Measurements from ENCODE around the gene KLF13. TPM values are rescaled to one million over a fixed set of nuclear protein-coding genes. Genes with fewer than 3 reads are reported as not detected.

KLF13 gene
- total RNA-seq, 4 donors from 2014 or later, result 49.7 to 67.5 (median 62.3) TPM

DNA sequence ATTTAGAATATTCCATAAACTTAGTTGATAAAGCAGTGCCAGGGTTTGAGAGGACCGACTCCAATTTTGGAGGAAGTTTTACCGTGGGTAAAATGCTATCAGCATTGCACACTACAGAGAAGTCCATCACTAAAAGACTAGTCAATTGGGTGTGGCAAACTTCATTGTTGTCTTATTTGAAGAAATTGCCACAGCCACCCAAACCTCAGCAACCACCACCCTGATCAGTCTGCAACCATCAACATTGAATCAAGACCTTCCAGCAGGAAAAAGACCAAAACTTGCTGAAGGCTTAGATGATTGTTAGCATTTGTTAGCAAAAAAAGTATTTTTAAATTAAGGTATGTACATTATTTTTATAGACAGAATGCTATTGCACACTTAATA, 60.5 kb downstream of the KLF13 start:
- DNase-seq (ENCODE audit: low spot score) (no peak), ATAC-seq (ENCODE audit: low FRiP score) (no peak)
- TF ChIP-seq, protein P1, sequence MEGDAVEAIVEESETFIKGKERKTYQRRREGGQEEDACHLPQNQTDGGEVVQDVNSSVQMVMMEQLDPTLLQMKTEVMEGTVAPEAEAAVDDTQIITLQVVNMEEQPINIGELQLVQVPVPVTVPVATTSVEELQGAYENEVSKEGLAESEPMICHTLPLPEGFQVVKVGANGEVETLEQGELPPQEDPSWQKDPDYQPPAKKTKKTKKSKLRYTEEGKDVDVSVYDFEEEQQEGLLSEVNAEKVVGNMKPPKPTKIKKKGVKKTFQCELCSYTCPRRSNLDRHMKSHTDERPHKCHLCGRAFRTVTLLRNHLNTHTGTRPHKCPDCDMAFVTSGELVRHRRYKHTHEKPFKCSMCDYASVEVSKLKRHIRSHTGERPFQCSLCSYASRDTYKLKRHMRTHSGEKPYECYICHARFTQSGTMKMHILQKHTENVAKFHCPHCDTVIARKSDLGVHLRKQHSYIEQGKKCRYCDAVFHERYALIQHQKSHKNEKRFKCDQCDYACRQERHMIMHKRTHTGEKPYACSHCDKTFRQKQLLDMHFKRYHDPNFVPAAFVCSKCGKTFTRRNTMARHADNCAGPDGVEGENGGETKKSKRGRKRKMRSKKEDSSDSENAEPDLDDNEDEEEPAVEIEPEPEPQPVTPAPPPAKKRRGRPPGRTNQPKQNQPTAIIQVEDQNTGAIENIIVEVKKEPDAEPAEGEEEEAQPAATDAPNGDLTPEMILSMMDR (IDR thresholded peaks at IDR 0.05), result no peak

DNA sequence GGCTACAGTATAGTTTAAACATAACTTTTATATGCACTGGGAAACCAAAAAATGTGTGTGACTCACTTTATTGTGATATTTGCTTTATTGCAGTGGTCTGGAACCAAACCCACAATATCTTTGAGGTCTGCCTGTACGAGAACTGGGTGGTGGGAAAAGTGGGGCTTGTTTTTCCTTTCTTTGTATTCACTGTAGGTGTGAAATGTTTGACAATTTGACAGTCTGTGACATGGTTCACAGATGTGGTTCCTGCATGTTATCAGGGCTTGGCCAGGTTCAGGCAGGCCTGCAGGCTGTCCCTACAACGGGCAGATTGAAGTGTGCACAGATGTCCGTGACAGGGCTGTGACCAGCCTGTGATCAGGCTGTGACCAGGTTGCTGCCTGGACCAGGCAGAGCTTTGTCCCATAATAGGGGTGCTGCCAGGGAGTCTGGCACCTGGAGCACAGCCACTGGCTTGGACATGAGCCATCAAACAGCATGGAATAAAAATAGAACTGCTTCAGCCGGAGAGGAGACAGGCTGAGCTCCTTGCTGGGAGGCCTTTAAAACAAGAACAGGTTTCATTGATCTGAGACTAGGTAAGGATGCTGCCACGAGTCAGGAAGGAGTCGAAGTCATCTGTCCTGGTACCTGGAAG, 61.0 kb downstream of the KLF13 start:
- ATAC-seq (ENCODE audit: low FRiP score), result no peak
- TF ChIP-seq, protein P1 (IDR thresholded peaks at IDR 0.05), result no peak
- DNase-seq (ENCODE audit: low spot score), result no peak

DNA sequence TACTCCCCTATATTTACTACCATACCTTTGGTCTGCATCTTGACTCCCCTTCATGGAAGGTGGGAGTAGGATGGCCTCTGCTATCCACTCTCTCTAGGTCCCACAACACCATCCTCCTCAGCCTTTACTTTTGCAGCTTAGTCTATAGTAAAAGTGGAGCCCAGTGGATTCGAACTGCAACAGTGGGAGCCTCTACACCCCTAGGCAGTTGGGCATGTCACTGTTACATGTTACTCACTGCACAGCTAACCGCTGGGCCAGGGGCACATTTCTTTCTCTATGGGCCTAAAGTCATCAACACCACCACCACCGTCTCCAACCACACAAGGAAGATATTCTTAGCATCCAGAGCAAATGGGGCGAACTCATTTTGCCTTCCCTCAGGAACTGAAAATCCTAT, 62.9 kb downstream of the KLF13 start:
- no peak for DNase-seq (ENCODE audit: low spot score)
- no peak for ATAC-seq (ENCODE audit: low FRiP score)
- TF ChIP-seq, protein P1 (IDR thresholded peaks at IDR 0.05), result no peak

DNA sequence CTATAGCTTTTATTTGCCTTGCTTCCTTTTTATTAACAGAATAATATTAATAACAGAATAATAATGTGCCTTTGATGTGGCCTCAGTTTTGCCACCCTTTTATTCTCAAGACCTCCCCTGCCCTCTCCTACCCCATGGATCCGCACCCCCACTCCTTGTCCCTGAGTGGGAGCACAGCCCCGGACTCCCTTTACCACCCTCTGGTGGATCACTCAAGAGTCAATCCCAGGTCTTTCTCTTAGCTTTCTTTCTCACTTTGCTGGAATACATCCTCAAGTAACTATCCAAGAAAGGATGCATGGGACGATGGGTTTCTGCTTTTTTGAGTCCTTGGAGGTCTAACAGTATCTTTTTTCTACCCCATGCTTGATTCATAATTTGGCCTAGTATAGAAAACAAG, 63.4 kb downstream of the KLF13 start:
- DNase-seq (ENCODE audit: low spot score) (no peak), ATAC-seq (ENCODE audit: low FRiP score) (no peak)
- TF ChIP-seq, protein P1 (IDR thresholded peaks at IDR 0.05), result no peak

DNA sequence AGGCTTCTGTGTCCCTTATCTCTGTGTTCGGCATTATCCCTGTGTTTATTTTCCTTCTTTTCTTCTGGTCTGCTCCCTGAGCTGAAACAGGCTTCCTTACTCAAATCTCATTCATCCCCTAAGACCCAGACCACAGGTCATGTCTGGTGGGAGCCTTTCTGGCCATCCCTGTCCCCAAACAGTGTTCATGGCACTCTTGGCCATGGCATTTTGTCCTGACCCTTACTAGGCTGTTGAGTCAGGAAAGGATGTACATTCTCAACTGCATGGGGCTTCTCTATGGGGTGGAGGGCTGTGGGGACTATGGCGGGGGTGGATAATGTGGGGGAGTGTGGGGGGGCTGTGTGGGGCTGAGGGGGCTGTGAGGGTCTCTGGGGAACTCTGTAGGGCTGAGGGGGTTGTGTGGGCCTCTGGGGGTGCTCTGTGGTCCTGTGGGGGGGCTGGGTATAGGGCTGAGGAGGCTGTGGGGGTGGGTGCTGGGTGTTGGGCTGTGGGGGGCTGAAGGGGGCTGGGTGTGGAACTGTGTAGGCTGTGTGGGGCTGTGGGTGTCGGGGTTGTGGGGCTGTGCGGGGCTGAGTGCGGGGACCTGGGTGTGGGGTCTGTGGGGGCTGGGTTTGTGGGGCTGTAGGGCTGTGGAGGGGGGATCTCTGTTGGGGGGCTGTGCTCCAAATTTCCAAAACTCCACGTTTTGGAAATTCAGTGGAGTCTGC, 64.3 kb downstream of the KLF13 start:
- ATAC-seq (ENCODE audit: low FRiP score), result no peak
- no peak for DNase-seq (ENCODE audit: low spot score)
- TF ChIP-seq, protein P1 (IDR thresholded peaks at IDR 0.05), result no peak

DNA sequence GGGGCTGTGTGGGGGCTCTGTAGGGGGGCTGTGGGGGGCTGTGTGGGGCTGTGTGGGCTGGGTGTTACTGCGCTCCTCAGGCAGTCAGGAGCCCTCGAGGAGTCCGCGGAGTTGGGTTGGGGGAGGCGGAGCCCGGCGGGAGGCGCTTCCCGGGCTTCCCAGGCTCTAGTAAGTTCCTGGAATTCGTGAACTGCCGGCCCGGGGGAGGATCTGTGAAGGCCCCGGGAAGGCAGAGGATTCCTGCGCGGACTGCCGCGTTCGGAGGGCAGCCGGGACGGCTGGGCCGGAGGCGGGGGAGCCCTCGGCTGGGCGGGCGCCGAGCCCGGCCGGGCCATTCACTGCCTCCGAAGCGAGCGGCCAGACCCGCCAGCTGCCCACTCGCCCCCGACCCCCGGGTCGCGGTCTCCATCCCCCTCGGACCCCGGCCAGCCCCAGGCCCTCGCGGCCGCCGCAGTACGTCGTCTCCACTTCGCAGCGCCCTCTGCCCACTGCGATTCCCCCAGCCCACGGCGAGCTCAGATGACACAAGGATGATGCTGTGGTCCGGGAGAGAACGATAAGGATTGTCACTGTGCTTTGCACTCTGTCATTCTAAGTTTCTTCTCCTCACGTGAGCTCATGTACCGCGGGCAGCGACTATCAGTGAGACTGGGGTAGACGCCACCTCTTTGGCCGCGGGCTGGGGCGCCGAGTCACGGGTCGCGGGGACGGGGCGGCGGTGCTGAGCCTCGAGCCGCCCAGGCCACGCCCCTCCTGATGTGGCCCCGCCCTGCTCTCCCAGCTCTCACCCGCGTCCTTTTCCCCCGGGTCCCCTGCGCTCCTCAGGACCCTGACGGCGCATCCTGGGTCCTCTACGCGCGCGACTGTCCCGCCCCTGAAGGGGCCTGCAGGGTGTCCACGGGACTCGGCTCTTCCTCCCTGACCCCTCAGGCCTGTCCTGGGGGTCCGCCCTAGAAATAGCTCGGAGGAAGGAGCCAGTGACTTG, 65.3 kb downstream of the KLF13 start:
- DNase-seq (ENCODE audit: low spot score) (peak; percentile 70), ATAC-seq (ENCODE audit: low FRiP score) (peak; percentile 82)
- TF ChIP-seq, protein P1 (IDR thresholded peaks at IDR 0.05), result no peak
